WTC11 (cell line): ENCODE data around the gene ADGRF4. TPM values are rescaled to one million over a fixed set of nuclear protein-coding genes. Genes with fewer than 3 reads are reported as not detected.

Experiments
- ATAC-seq: fragments of 200-7000 bp; cut with Tn5 transposase; 2 replicates; pipeline ENCODE4 v1.10.0; 2021; ENCODE audit warnings: mild to moderate bottlenecking, moderate library complexity
- CTCF ChIA-PET: fragments of 300-600 bp; sonication (Branson Sonifier 250); formaldehyde crosslinking; loops from one replicate; lab custom pipeline; 2021; ENCODE audit warnings: antibody characterized with exemption; lab: Charles Lee
- POLR2A ChIA-PET: fragments of 350-600 bp; sonication (Branson Sonifier 250); formaldehyde crosslinking; loops from one replicate; lab custom pipeline; 2021; ENCODE audit warnings: antibody characterized with exemption; lab: Charles Lee
- DNase-seq: peaks from one replicate; pipeline ENCODE4 v3.0.0; 2021; ENCODE audit warnings: low spot score
- H3K27ac Mint-ChIP-seq: 2 replicates; pipeline ENCODE4 v1.8.0; 2021; ENCODE audit warnings: mixed read lengths
- H3K27me3 Mint-ChIP-seq: 2 replicates; pipeline ENCODE4 v1.8.0; 2021; ENCODE audit warnings: low read depth, mild to moderate bottlenecking, moderate library complexity, mixed read lengths
- H3K36me3 Mint-ChIP-seq: 2 replicates; pipeline ENCODE4 v1.8.0; 2021; ENCODE audit warnings: mixed read lengths
- H3K4me1 Mint-ChIP-seq: 2 replicates; pipeline ENCODE4 v1.8.0; 2022; ENCODE audit warnings: mixed read lengths
- H3K4me3 Mint-ChIP-seq: 2 replicates; pipeline ENCODE4 v1.8.0; 2021; ENCODE audit warnings: mild to moderate bottlenecking, moderate library complexity, mixed read lengths
- H3K9me3 Mint-ChIP-seq: 2 replicates; pipeline ENCODE4 v1.8.0; 2021; ENCODE audit warnings: mixed read lengths
- AFF4 ChIP-seq: sonication (generic); formaldehyde crosslinking; IDR thresholded peaks from 2 replicates; pipeline ENCODE4 v1.8.1; 2023; ENCODE audit warnings: mild to moderate bottlenecking, missing genetic modification reagents, borderline replicate concordance
- ATF1 ChIP-seq: sonication (generic); formaldehyde crosslinking; IDR thresholded peaks from 2 replicates; pipeline ENCODE4 v1.8.1; 2023; ENCODE audit warnings: mild to moderate bottlenecking, moderate library complexity, missing genetic modification reagents
- CDX4 ChIP-seq: fragments of 250-450 bp; sonication (Bioruptor Pico); IDR thresholded peaks from 2 replicates; pipeline ENCODE4 v1.9.0; 2021; ENCODE audit warnings: moderate library complexity, mild to moderate bottlenecking, inconsistent platforms, borderline replicate concordance
- CTCF ChIP-seq: fragments of 200-600 bp; IDR thresholded peaks from 2 replicates; pipeline ENCODE4 v1.8.0; 2022; ENCODE audit warnings: antibody characterized with exemption
- E2F4 ChIP-seq: sonication (generic); formaldehyde crosslinking; IDR thresholded peaks from 2 replicates; pipeline ENCODE4 v1.8.1; 2022; ENCODE audit warnings: low read depth, mild to moderate bottlenecking, moderate library complexity, missing genetic modification reagents, borderline replicate concordance
- ELF4 ChIP-seq: sonication (generic); formaldehyde crosslinking; IDR thresholded peaks from 2 replicates; pipeline ENCODE4 v1.8.1; 2022; ENCODE audit warnings: low read depth, mild to moderate bottlenecking, moderate library complexity, missing genetic modification reagents
- EMX1 ChIP-seq: fragments of 250-450 bp; sonication (Bioruptor Pico); IDR thresholded peaks from 2 replicates; pipeline ENCODE4 v1.8.0; 2021; ENCODE audit warnings: mild to moderate bottlenecking
- ESRRA ChIP-seq: sonication (generic); formaldehyde crosslinking; IDR thresholded peaks from 2 replicates; pipeline ENCODE4 v1.8.1; 2022; ENCODE audit warnings: mild to moderate bottlenecking, missing genetic modification reagents, borderline replicate concordance
- GRHL2 ChIP-seq: fragments of 250-450 bp; sonication (Bioruptor Pico); IDR thresholded peaks from 2 replicates; pipeline ENCODE4 v1.8.0; 2022; ENCODE audit warnings: mild to moderate bottlenecking, moderate library complexity; ENCODE audit not compliant: insufficient replicate concordance, severe bottlenecking
- JUN ChIP-seq: sonication (generic); formaldehyde crosslinking; IDR thresholded peaks from 2 replicates; pipeline ENCODE4 v1.8.0; 2023; ENCODE audit warnings: mild to moderate bottlenecking, missing genetic modification reagents
- MYBL2 ChIP-seq: sonication (generic); formaldehyde crosslinking; IDR thresholded peaks from 2 replicates; pipeline ENCODE4 v1.8.1; 2023; ENCODE audit warnings: mild to moderate bottlenecking, moderate library complexity, missing genetic modification reagents
- NFYB ChIP-seq: sonication (generic); formaldehyde crosslinking; conservative IDR thresholded peaks from 2 replicates; pipeline ENCODE4 v1.8.0; 2022; ENCODE audit warnings: low read depth, missing genetic modification reagents
- NR2C2 ChIP-seq: sonication (generic); formaldehyde crosslinking; IDR thresholded peaks from 2 replicates; pipeline ENCODE4 v1.8.0; 2022; ENCODE audit warnings: mild to moderate bottlenecking, missing genetic modification reagents
- SMAD4 ChIP-seq: sonication (generic); formaldehyde crosslinking; IDR thresholded peaks from 2 replicates; pipeline ENCODE4 v1.8.0; 2022; ENCODE audit warnings: mild to moderate bottlenecking, missing genetic modification reagents
- SOX15 ChIP-seq: fragments of 250-450 bp; sonication (Bioruptor Pico); IDR thresholded peaks from 2 replicates; pipeline ENCODE4 v1.9.0; 2021; ENCODE audit warnings: mild to moderate bottlenecking
- TEAD4 ChIP-seq: sonication (generic); formaldehyde crosslinking; IDR thresholded peaks from 2 replicates; pipeline ENCODE4 v1.8.0; 2022; ENCODE audit warnings: mild to moderate bottlenecking, missing genetic modification reagents
- ZBTB43 ChIP-seq: sonication (generic); formaldehyde crosslinking; IDR thresholded peaks from 2 replicates; pipeline ENCODE4 v1.8.1; 2023; ENCODE audit warnings: mild to moderate bottlenecking, missing genetic modification reagents
- ZNF138 ChIP-seq: sonication (generic); formaldehyde crosslinking; conservative IDR thresholded peaks from 2 replicates; pipeline ENCODE4 v1.8.1; 2022; ENCODE audit warnings: mild to moderate bottlenecking, moderate library complexity, missing genetic modification reagents
- ZNF232 ChIP-seq: sonication (generic); formaldehyde crosslinking; IDR thresholded peaks from 2 replicates; pipeline ENCODE4 v1.8.0; 2022; ENCODE audit warnings: mild to moderate bottlenecking, missing genetic modification reagents
- ZNF281 ChIP-seq: sonication (generic); formaldehyde crosslinking; IDR thresholded peaks from 2 replicates; pipeline ENCODE4 v1.8.0; 2023; ENCODE audit warnings: mild to moderate bottlenecking, missing genetic modification reagents
- ZNF396 ChIP-seq: fragments of 250-450 bp; sonication (Bioruptor Pico); IDR thresholded peaks from 2 replicates; pipeline ENCODE4 v1.8.0; 2021; ENCODE audit warnings: mild to moderate bottlenecking, moderate library complexity, borderline replicate concordance
- total RNA-seq: library from RNA; stranded (reverse); gene quantifications from 3 replicates; pipeline ENCODE4 v1.2.3, GENCODE V29; 2021

Gene ADGRF4
- total RNA-seq, 1 experiment from 2014 or later, result not detected

- ATAC-seq (no peak), DNase-seq (no peak)
- H3K27ac Mint-ChIP-seq, result no peak overlapping the region
- POLR2A ChIA-PET, result no interaction called here
- H3K27me3 Mint-ChIP-seq, result no peaks in the 10 kb centered on the region
- no peaks in the 10 kb centered on the region for H3K36me3 Mint-ChIP-seq
- H3K4me1 Mint-ChIP-seq, result peaks cover 8% of the 10 kb centered on the region
- H3K4me3 Mint-ChIP-seq, result no peak overlapping the region
- CTCF ChIA-PET, result no interaction called here
- no peaks in the 10 kb centered on the region for H3K9me3 Mint-ChIP-seq
- TF ChIP-seq ATF1, result no peak
- TF ChIP-seq TEAD4, result no peak
- TF ChIP-seq NR2C2 (CRISPR knock-in tag), result no peak
- TF ChIP-seq ZNF396 (CRISPR knock-in tag), result no peak
- no peak for TF ChIP-seq MYBL2 (CRISPR knock-in tag)
- no peak for TF ChIP-seq ZBTB43 (CRISPR knock-in tag)
- no peak for TF ChIP-seq ZNF281 (CRISPR knock-in tag)
- no peak for TF ChIP-seq CDX4 (CRISPR knock-in tag)
- no peak for TF ChIP-seq ZNF232 (CRISPR knock-in tag)
- TF ChIP-seq SOX15 (CRISPR knock-in tag), result no peak
- no peak for TF ChIP-seq NFYB
- no peak for TF ChIP-seq JUN
- no peak for TF ChIP-seq GRHL2 (CRISPR knock-in tag)
- no peak for TF ChIP-seq ELF4
- TF ChIP-seq SMAD4 (CRISPR knock-in tag), result no peak
- TF ChIP-seq CTCF, result no peak
- TF ChIP-seq, all 79 proteins: peak for 0
Observed at GRCh38 chr6:47661960-47662359, 36.4 kb upstream of the ADGRF4 start.

GRCh38 chr6:47663462-47664216 lies 34.7 kb upstream of the ADGRF4 start:
- Mint-ChIP-seq H3K27me3 (no peaks in the 10 kb centered on the region), H3K4me3 (no peak overlapping the region), H3K9me3 (no peaks in the 10 kb centered on the region), H3K4me1 (peaks cover 12% of the 10 kb centered on the region), H3K27ac (peak overlapping the region; percentile 88), H3K36me3 (no peaks in the 10 kb centered on the region)
- peak; percentile 89 for ATAC-seq
- POLR2A ChIA-PET, result no interaction called here
- CTCF ChIA-PET, result interaction anchor here (1.1 kb wide), 1 partner anchor 32 kb away, joined by 3 read pairs; no protein-coding TSS in a partner anchor
- peak; percentile 28 for DNase-seq
- no peak for TF ChIP-seq E2F4 (CRISPR knock-in tag)
- TF ChIP-seq ESRRA (CRISPR knock-in tag), result no peak
- TF ChIP-seq AFF4 (CRISPR knock-in tag), result no peak
- TF ChIP-seq ZNF138, result no peak
- TF ChIP-seq EMX1 (CRISPR knock-in tag), result no peak
